NCI-H524 (cell line): Measurements from ENCODE around the gene FGD2.
A peak's percentile ranks its signal among the peaks of the same experiment; 100 is the strongest.
"Not testable (repeated sequence)": the region's sequence is repeated elsewhere in the genome, so short reads cannot be mapped to it uniquely, and the experiment has no call there.

Source experiments
- DNase-seq, 2 experiments: peaks; one replicate each; lab custom pipeline; 2025; lab: John Stamatoyannopoulos, UW

The FGD2 gene

DNA sequence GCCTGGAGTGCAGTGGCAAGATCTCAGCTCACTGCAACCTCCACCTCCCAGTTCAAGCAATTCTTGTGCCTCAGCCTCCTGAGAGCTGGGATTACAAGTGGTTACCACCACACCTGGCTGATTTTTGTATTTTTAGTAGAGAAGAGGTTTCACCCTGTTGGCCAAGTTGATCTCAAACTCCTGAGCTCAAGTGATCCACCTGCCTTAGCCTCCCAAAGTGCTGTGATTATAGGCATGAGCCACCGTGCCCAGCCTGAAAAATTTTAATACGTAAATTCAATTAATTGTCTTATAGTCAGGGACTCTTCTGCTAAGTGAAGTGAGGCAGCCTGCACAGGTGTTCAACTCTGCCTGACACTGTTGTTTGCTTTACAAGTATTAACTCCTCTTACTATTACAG is 15.1 kb upstream of the FGD2 start:
- DNase-seq: not testable (repeated sequence)

GRCh38 chr6:36997811-36998722 is 7.4 kb upstream of the FGD2 start:
- no peak for DNase-seq

DNA sequence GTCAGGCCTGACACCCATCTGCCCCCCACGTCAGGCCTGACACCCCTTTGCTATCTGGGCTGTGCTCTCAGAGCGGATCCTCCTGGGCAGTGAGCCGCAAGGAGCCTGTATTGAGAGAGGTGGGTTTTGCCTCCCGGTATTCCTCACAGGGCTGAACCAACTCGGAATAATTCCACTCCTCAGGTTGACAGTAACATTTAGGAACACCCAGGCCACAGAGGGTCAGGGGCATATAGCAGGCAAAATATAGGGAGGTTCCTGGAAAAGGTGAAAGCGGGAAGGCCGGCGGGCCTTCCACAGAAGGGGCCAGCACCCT is 6.8 kb upstream of the FGD2 start:
- no peak for DNase-seq

DNA sequence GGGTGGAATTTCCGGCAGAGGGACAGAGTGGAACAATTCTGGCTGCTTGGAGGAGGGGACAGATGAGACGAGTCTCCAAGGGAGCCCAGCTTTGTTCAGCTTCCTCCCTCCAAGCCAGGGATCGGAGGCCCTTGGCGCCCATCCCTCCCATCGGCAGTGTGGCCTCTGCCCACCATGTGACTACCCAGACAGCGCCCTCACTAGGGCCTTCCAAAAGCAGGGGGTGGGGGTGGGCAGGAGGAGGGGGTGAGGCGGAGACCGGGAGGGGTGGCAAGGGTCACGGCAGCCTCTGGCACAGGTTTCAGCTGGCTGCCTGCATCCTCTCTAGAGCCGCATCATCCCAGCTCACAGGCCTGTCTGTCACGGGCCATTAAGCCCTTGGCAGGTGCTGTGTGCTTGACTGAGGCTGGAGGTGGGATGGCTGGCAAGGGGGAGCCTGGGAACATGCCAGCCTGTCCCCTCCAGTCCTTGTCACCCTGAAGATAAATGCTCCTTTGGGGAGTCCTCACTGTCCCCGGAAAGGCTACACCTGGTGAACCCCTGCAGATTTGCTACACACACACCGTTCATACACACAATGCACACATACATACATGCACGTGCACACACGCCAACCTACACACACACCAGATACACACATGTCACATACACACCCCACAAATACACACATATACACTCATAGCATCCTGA is 6.2 kb upstream of the FGD2 start:
- peak; percentile 47 to 73 for DNase-seq

DNA sequence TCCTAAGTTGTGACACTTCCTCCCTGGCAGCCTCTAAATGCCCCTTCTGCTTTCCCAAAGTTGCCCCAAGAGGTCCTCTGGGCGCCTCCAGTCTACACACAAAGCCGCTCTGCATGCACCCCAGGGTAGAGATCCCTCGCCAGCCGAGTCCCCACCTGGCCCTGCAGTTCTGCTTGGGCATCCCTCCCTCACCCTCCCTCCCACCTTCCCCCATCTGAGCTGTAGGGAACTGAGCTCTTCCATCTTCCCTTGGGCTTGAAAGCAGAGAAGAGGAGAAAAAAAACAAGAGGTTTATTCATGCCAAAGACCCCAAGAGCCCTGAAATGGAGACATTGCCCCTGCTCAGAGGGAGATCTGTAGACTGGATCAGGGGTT is 5.7 kb upstream of the FGD2 start:
- no peak for DNase-seq

GRCh38 chr6:37004044-37004980 is 1.1 kb upstream of the FGD2 start:
- DNase-seq: no peak

DNA sequence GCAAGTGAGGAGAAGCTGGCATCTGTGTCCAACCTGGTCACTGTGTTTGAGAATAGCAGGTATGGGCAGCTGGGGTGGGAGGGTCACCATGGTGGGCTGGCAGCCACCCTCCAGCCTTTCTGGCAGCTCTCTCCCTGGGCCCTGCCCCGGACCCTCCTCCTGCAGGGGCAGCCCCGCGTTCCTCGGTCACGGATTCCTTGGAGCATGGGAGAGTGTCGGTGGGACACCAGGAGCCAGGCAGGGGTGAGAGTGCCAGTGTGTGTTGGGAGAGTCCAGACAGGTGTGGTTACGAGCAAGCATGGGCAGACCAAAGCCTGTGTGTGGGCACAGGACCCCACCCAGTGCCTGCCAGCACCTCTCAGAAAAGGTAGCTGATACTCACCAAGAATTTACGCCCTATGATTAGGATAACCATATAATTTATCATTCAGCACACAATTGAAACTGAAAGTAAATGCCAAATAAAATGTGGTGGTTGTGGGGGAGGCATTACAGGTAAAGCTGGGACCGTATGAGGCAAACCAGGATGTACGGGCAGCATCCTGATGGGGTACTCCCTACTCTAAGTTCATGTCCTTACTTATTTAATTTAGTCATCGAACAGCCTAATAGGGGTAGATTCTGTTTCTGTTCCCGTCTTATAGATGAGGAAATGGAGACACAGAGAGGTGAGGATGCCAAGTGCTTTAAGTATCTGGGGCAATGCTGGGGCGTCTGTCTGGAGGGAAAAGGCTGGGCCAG is 542 bp downstream of the FGD2 start:
- no peak for DNase-seq

DNA sequence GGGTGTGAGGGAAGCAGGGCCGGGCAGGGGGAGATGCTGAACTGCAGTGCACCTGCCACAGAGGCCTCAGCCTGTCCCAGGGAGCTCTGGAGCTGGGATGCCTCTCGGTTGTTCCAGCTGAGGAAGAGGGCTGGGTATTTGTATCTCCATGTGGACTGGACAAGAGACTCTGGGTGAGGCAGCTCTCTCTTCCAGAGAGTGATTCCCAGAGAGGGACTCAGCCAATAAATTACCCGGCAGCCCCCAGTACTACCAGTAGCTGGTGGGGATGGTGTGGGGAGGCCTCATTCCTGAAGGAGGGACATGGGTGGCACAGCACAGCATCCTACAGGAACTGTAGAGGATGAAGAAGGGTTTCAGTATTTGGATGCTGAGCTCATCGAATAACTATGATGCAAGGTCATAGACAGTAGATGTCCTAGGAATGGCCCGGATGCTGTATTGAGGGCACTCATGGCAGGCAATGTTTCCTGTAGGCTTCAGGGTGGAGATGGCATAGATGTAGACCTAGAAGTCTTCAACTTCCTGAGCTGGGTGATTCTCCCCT is 1.4 kb downstream of the FGD2 start:
- DNase-seq: no peak

GRCh38 chr6:37007340-37008043 is 2.0 kb downstream of the FGD2 start:
- DNase-seq: no peak

- no peak for DNase-seq
Observed at GRCh38 chr6:37008484-37009465, 3.3 kb downstream of the FGD2 start.

- DNase-seq: no peak
Observed at GRCh38 chr6:37010402-37010892, 5.0 kb downstream of the FGD2 start.

DNA sequence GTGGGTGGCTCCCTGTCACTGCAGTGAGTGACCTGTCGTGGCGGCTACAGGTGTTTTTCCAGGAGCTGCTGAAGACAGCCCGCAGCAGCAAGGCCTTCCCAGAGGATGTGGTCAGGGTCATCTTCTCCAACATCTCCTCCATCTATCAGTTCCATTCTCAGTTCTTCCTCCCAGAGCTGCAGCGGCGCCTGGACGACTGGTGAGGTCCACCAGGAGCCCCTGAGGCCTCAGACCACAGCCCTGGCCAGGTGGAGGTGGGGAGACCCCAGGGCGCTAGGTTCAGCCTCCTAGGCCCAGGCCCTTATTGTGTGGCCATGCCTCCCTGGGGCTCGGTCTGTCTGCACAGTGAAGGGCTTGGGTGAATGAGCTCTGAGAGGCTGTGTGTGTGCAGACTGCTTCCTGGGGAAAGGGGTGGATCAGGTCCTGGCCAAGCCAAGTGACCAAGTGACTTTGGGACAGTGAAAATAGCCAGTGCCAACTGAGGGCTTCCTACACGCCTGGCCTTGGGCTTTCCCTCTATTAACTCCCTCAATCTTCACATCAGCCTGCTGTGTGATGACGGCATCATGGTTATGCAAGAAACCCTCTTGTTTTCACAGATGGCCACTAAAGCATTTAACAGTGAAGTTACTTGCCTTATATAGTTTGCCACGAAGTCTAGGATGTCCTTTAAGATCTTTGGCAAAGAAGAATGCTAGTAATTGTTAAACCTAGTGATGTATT is 6.4 kb downstream of the FGD2 start:
- no peak for DNase-seq

- no peak for DNase-seq
Observed at GRCh38 chr6:37013516-37014491, 8.3 kb downstream of the FGD2 start.

DNA sequence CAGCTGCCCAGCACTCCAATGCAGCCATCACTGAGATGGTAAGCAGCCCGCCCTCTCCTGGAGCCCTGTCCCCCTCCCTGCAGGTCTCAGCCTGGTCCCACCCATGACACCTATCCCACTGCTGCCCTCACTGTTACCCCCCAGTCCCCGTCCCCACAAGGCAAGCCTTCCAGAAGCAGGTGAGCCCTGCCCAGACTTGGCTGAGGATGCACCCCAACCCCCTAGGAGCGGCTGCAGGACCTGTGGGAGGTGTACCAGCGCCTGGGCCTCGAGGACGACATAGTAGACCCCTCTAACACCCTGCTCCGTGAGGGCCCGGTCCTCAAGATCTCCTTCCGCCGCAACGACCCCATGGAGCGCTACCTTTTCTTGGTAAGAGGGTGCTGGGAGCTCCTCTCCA is 9.2 kb downstream of the FGD2 start:
- DNase-seq: no peak

DNA sequence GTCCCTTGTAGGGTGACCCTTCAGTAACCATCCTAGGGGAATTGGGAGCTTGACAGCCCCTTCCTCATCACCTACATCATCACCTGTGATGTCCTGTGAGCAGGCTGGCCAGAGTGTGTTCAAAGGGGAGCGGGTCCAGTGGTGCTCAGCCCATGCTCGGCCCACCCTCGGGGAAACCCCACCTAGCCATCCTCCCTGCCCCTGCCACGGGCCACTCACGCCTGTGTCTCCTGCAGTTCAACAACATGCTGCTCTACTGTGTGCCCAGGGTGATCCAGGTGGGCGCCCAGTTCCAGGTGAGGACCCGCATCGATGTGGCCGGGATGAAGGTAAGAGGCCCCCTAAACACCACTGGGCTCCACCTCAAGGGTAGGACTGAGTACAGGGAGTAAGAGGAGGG is 10.1 kb downstream of the FGD2 start:
- DNase-seq: no peak

DNA sequence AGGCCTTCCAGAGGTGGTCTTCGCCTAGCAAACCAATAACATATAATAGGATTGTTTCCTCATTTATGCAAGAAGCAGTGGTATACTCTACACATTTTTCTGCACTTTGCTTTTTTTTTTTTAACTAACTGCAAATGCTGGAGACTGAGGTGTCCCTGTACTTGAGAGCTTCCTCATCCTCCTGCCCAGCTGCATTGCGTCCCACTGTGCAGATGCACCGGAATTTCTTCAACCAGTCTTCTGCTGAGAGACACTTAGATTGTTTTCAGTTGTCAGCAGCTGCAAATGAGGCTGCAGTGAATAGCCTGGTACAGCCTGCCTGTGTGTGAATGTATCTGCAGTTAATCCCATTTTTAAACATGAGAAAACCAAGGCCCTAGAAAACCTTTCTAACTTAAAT is 11.5 kb downstream of the FGD2 start:
- no peak for DNase-seq

- peak in 1 of 2 experiments; percentile 34 for DNase-seq
Observed at GRCh38 chr6:37017606-37018197, 12.2 kb downstream of the FGD2 start.
